Activated naive CD4-positive, alpha-beta T cell treated with anti-CD3 and anti-CD28 coated beads for 36 hours (primary cell): Measurements from ENCODE around the gene FAM120B. TPM values are rescaled to one million over a fixed set of nuclear protein-coding genes. Genes with fewer than 3 reads are reported as not detected.

Experiments
- CTCF ChIA-PET: fragments of 350-600 bp; sonication (Branson Sonifier 250); formaldehyde crosslinking; loops from one replicate; lab custom pipeline; 2021; ENCODE audit warnings: antibody characterized with exemption; lab: Charles Lee
- DNase-seq: peaks from one replicate; pipeline ENCODE4 v3.0.0-alpha.2; 2020
- H3K27ac Mint-ChIP-seq: one replicate; pipeline ENCODE4 v1.8.0; 2021; ENCODE audit warnings: mild to moderate bottlenecking, mixed read lengths
- H3K27me3 Mint-ChIP-seq: one replicate; pipeline ENCODE4 v1.8.0; 2021; ENCODE audit warnings: low read depth, mixed read lengths
- H3K36me3 Mint-ChIP-seq: one replicate; pipeline ENCODE4 v1.8.0; 2021; ENCODE audit warnings: low read depth, mixed read lengths
- H3K4me1 Mint-ChIP-seq: one replicate; pipeline ENCODE4 v1.8.0; 2021; ENCODE audit warnings: low read depth, mixed read lengths
- H3K4me3 Mint-ChIP-seq: one replicate; pipeline ENCODE4 v1.8.0; 2021; ENCODE audit warnings: mild to moderate bottlenecking, moderate library complexity, mixed read lengths
- H3K9me3 Mint-ChIP-seq: one replicate; pipeline ENCODE4 v1.8.0; 2021; ENCODE audit warnings: mixed read lengths
- intact Hi-C: fragments of 100-400 bp; cut with micrococcal nuclease; formaldehyde crosslinking; loops from one replicate; pipeline ENCODE4 v1.15.1; 2023
- microRNA-seq: library from miRNA; unstranded; fragments of <30 nt; microRNA quantifications from one replicate; pipeline ENCODE4 v1.2.0, GENCODE V29; 2022; ENCODE audit warnings: borderline microRNAs expressed, borderline replicate concordance
- total RNA-seq, 2 experiments: library from RNA; stranded (reverse); gene quantifications; one replicate each; pipeline ENCODE4 v1.2.3, GENCODE V29; 2021

FAM120B gene
- total RNA-seq, 2 experiments from 2014 or later: 15.5 to 16.1 TPM

DNA sequence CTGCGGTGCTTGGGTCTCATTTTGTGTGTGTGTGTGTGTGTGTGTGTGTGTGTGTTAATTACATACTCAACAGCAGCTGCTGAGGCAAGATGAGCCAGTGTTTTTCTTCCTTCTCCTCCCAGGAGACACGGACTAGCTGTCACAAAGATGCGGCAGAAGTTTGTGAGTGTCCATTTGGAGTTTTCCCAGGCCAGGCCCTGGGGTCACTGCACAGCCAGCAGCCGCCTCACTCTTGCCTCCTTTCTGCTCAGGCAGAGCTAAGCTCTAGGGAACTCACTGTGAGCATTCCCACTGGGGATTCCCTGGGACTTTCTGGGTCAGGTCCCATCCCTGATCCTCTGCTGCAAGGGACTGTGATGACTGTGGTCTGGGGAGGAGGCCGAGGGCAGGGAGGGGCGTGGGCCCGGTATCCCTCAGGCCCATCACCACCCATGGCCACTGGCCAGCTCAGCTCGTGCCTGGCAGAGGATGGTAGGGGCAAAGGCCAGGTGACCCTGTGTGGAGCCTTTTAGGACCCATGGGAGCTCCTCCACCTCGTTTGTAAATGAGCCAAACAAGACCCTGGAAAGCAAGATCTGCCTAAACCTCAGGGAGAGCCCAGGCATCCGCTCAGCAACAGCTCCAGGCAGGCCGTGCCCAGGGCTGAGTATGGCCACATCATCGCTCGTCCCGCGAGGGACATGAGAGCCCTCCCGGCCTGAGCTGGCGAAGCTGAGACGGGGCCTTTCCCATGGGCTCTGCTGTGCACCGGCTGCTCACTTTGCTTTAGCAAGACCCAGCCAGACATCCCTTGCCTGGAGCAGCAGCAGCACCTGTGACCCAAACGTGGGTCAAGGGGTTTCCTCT lies 144.6 kb downstream of the FAM120B start:
- CTCF ChIA-PET: no interaction called here

DNA sequence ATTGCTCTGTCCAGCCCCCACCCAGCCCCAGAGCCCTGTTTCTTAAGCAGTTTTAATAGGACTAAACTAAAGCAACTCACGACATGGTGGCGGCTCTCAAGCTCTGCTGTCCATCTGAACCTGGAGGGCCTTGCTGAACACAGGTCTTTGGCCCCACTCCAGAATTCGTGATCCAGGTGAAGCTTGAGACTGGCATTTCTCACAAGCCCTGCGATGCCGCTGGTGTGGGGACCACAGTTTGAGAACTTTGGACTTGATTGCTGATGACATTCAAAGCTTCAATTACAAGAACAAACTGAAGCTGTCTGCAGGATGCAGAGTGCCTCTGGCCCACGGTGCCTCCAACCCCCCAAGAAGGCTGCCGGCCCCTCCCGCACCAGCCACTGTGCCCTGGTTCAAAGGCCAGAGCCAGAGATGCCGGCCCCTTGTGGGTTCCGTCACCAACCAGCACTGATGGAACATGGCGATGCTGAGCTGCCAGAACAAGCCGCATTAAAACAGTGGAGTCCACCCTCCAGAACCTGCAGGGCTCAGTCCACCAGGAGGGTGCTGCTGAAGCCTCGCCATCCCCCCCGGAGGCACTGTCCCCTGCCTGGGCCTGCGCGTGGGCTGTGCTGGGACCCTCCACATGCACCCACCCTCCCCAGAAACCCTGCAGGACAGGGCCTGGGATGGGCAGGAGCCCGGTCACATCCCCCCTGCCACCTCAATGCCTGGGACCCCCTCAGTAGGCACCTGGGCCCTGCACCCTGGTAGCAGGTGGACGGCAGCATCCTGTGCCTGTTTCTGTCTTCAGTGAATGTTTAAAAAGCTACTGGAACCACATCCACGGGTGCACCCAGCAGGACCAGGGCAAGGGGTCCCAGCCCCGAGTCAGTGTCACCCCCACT lies 145.4 kb downstream of the FAM120B start:
- H3K27ac Mint-ChIP-seq: no peak overlapping the region
- H3K4me1 Mint-ChIP-seq: no peaks in the 10 kb centered on the region
- no peak for DNase-seq
- H3K36me3 Mint-ChIP-seq: no peaks in the 10 kb centered on the region
- intact Hi-C loops: no loop called here
- no peak overlapping the region for H3K4me3 Mint-ChIP-seq
- no peaks in the 10 kb centered on the region for H3K27me3 Mint-ChIP-seq
- CTCF ChIA-PET: no interaction called here
- no peaks in the 10 kb centered on the region for H3K9me3 Mint-ChIP-seq

More for the DNA sequence above, 144.6 kb downstream of the FAM120B start:
- H3K4me3 Mint-ChIP-seq: no peak overlapping the region
- H3K27me3 Mint-ChIP-seq: no peaks in the 10 kb centered on the region
- no peaks in the 10 kb centered on the region for H3K9me3 Mint-ChIP-seq
- intact Hi-C loops: no loop called here
- H3K4me1 Mint-ChIP-seq: no peaks in the 10 kb centered on the region
- no peak overlapping the region for H3K27ac Mint-ChIP-seq
- DNase-seq: no peak
- H3K36me3 Mint-ChIP-seq: no peaks in the 10 kb centered on the region

DNA sequence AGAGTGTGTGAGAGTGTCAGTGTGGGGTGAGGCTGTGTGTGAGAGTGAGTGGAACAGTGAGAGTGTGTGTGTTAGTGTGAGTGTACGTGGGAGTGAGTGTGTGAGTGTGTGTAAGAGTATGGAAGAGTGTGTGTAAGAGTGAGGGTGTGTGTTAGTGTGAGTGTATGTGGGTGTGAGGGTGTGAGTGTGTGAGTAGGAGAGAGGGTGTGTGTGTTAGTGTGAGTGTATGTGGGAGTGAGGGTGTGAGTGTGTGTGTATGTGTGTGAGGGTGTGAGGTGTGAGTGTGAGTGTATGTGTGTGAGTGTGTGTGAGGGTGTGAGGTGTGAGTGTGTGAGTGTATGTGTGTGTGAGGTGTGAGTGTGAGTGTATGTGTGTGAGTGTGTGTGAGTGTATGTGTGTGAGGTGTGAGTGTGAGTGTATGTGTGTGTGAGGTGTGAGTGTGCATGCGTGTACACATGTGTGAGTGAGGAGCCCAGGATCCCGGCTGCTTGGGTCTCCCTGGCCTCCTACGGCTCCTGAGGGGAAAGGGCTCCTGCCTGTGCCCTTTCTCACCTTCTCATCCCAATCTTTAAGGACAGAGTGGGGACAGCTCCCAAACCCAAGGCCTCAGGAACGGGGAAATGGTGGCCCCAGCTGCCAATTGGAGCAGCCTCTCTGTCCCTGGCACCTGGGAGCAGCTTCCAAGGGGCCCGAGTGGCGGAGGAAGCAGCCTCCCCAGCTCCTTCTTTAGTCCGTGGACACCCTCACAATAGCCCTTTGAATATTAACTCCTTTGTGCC lies 146.4 kb downstream of the FAM120B start:
- DNase-seq: no peak
- H3K27ac Mint-ChIP-seq: no peak overlapping the region

DNA sequence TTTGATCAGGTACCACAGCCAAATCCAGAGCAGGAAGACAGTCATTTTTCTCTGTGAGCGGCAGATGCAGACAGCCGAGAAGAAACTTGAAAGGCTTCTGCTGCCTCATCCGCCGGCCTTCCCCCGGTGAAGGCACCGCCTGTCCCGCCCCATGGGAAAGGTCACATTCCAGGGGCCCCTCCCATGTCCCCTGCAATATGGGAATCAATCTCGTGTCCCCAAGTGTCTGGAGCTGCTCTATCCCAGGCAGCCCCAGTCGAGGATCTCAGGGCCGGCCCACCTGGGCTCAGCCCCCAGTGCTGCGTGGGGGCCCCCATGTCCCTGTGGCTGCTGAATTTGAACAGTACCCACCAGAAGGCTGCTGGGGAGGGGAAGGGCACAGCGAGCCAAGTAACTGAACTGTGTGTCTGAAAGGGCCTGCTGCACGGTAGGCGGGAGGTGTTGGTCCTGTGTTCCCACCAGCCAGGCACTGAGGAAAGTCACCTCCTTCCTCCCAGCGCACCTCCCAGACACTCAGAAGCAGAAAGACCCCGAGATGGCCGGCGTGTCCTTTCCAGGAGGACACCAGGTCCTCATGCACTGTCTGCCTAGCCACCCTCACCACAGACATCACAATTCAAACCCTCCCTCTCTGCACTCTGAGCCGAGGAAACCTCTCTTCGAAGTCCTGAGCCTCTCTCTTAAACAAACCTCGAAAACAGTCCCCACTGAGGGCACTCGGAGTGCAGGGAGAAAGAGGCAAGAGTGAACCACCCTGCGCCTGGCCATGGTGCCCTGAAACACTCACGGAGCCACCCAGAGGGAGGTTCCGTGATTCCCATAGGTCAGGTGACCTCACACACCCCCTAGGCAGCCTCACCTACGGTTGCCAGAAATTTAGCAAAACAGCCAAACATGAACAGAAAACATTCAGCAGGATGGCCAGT lies 147.3 kb downstream of the FAM120B start:
- CTCF ChIA-PET: no interaction called here
- no peaks in the 10 kb centered on the region for H3K27me3 Mint-ChIP-seq
- no peaks in the 10 kb centered on the region for H3K36me3 Mint-ChIP-seq
- no peaks in the 10 kb centered on the region for H3K4me1 Mint-ChIP-seq
- no peaks in the 10 kb centered on the region for H3K9me3 Mint-ChIP-seq
- intact Hi-C loops: no loop called here
- H3K27ac Mint-ChIP-seq: no peak overlapping the region
- H3K4me3 Mint-ChIP-seq: no peak overlapping the region
- DNase-seq: no peak

More for the DNA sequence above, 146.4 kb downstream of the FAM120B start:
- H3K4me3 Mint-ChIP-seq: no peak overlapping the region
- no peaks in the 10 kb centered on the region for H3K27me3 Mint-ChIP-seq
- H3K36me3 Mint-ChIP-seq: no peaks in the 10 kb centered on the region
- no peaks in the 10 kb centered on the region for H3K4me1 Mint-ChIP-seq
- intact Hi-C loops: no loop called here
- CTCF ChIA-PET: no interaction called here
- H3K9me3 Mint-ChIP-seq: no peaks in the 10 kb centered on the region

DNA sequence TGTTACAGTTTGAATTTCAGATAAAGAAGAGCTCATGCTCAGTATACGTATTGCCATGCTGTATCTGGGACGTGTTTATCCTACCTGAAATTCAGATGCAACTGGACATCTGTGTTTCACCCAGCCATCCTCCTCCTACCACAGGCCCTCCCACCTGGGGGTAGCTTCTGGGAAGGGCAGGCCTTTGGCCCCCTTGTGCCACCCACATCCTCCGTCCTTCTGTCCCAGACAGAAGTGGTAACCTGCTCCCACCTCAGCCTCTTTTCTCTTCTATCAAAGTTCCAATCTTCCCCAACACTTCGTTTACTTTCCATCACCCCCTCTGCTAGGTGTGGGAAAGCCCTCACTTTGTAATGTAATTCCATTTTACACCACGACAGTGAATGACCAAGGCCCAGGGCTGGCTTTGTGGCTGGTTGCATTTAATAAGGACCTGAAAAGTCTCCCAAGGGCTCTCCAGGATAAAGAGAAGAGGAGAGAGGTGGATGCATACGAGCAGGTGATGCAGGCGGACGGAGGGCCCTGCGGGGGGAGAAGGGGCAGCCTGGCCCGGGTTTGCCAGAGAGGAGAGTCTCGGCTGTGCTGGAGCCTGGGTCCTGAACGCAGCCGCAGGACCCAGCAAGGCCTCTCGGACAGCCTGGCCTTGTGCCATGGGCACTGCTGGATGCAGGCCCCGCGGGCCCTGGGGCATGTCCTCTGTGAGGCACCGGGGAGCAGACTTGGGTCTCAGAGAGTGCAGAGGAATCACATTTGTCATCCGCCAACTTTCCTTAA lies 148.1 kb downstream of the FAM120B start:
- intact Hi-C loops: no loop called here
- H3K4me3 Mint-ChIP-seq: no peak overlapping the region
- no peaks in the 10 kb centered on the region for H3K36me3 Mint-ChIP-seq
- CTCF ChIA-PET: no interaction called here
- DNase-seq: no peak
- H3K27ac Mint-ChIP-seq: no peak overlapping the region
- peaks cover 3% of the 10 kb centered on the region for H3K27me3 Mint-ChIP-seq
- H3K4me1 Mint-ChIP-seq: peaks cover 3% of the 10 kb centered on the region
- no peaks in the 10 kb centered on the region for H3K9me3 Mint-ChIP-seq

DNA sequence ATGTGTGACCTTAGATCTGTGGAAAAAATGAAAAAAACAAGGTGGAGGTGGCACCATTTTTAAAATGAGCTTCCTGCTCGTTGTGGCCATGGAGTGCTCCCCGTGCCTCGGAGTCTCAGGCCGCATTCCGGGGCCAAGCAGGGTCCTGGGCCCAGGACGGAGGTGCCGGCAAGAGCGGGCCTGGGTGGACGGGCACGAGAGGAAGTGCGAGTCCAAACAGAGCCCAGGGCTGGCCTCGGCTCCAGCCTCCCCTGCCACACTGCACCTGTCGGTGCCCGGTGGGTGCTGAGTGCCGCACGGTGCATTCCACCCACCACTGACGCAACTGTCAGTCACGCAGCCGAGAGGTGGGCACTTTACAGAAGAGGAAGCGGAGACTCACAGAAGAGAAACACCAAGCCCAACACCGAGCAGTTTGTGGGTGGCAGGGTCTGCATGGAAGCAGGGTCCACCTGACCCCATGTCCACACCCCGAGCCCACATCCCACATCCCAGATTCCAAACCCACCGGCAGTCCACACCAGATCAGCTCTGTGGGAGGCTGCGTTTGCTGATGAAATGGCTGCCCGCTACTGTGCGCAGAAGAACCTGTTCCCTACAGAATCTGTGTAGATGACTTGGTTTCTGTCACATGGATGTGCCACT lies 148.9 kb downstream of the FAM120B start:
- CTCF ChIA-PET: interaction anchor here (0.5 kb wide), 1 partner anchor 46 kb away, joined by 3 read pairs; no protein-coding TSS in a partner anchor
- DNase-seq: no peak
- Mint-ChIP-seq H3K4me1 (peaks cover 4% of the 10 kb centered on the region), H3K27me3 (peaks cover 3% of the 10 kb centered on the region), H3K9me3 (no peaks in the 10 kb centered on the region), H3K36me3 (no peaks in the 10 kb centered on the region), H3K4me3 (no peak overlapping the region), H3K27ac (no peak overlapping the region)
- intact Hi-C loops: no loop called here

DNA sequence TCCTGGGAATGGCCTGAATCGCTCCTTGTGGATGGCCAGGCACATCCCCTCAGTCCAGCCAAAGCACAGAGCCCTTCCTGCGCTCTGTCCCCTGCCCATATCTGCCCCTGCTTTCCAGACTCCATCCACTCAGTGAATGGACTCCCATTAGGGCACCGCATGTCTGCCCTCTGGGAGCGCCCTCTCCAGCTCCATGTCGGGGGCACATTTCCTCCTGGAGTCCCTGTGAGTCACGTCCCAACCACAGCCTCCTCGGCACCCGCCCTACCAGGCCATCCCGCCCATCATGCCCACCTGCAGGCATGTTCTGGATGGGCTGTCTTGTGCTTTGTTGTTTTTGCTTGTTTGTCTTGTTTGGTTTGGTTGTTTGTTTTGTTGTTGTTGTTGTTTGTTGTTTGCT lies 149.8 kb downstream of the FAM120B start:
- peaks cover 3% of the 10 kb centered on the region for H3K27me3 Mint-ChIP-seq
- DNase-seq: no peak
- intact Hi-C loops: no loop called here
- H3K4me1 Mint-ChIP-seq: peaks cover 4% of the 10 kb centered on the region
- no peaks in the 10 kb centered on the region for H3K36me3 Mint-ChIP-seq
- CTCF ChIA-PET: no interaction called here
- no peak overlapping the region for H3K4me3 Mint-ChIP-seq
- no peaks in the 10 kb centered on the region for H3K9me3 Mint-ChIP-seq
- H3K27ac Mint-ChIP-seq: no peak overlapping the region

Small RNA genes within 50 kb of the gene (microRNA-seq; reads per million reads assigned to microRNA genes)
- gene MIR4644: not detected

Other genes starting within 250 kb of the FAM120B start
- 1 to 10 TPM; 3.2 to 3.5 TPM for gene DLL1, start 15.7 kb upstream of the FAM120B start, total RNA-seq
- gene PSMB1, start 246.5 kb downstream of the FAM120B start, total RNA-seq: 100 to 1,000 TPM; 236 to 252 TPM
- 10 to 100 TPM; 19.4 to 22.3 TPM for gene TBP, start 247.6 kb downstream of the FAM120B start, total RNA-seq